HepG2 (cell line): ENCODE measurements around the gene SYCE3. TPM values are rescaled to one million over a fixed set of nuclear protein-coding genes. Genes with fewer than 3 reads are reported as not detected.

Experiments
- DDIT3 ChIP-seq: sonication (generic); formaldehyde crosslinking; IDR thresholded peaks from 2 replicates; pipeline ENCODE4 v1.4.0; 2020; ENCODE audit warnings: mild to moderate bottlenecking, missing genetic modification reagents
- DMAP1 ChIP-seq: IDR thresholded peaks from 2 replicates; pipeline ENCODE4 v1.6.1; 2016
- DRAP1 ChIP-seq: IDR thresholded peaks from 2 replicates; pipeline ENCODE4 v1.6.1; 2016; ENCODE audit warnings: missing genetic modification reagents, missing compliant biosample characterization
- FOXK1 ChIP-seq: sonication (generic); formaldehyde crosslinking; IDR thresholded peaks from 2 replicates; pipeline ENCODE4 v1.4.0; 2020; ENCODE audit warnings: low read depth, missing genetic modification reagents, borderline replicate concordance
- GZF1 ChIP-seq: sonication (generic); formaldehyde crosslinking; IDR thresholded peaks from 2 replicates; pipeline ENCODE4 v1.5.1; 2020; ENCODE audit warnings: mild to moderate bottlenecking, missing genetic modification reagents
- HDAC6 ChIP-seq: fragments of 200-600 bp; sonication (generic); IDR thresholded peaks from 2 replicates; pipeline ENCODE4 v1.7.0; 2017; ENCODE audit warnings: mild to moderate bottlenecking, antibody characterized with exemption, low read length, low read depth
- KLF11 ChIP-seq: IDR thresholded peaks from 2 replicates; pipeline ENCODE4 v1.6.1; 2016; ENCODE audit warnings: missing compliant biosample characterization
- MIXL1 ChIP-seq: IDR thresholded peaks from 2 replicates; pipeline ENCODE4 v1.6.1; 2016
- MTF1 ChIP-seq: sonication (generic); formaldehyde crosslinking; IDR thresholded peaks from 2 replicates; pipeline ENCODE4 v1.5.0; 2020; ENCODE audit warnings: missing genetic modification reagents
- MXI1 ChIP-seq: IDR thresholded peaks from 3 replicates; pipeline ENCODE4 v1.6.1; 2012; ENCODE audit warnings: low read depth, low read length, inconsistent platforms, borderline replicate concordance
- MYPOP ChIP-seq: sonication (generic); formaldehyde crosslinking; IDR thresholded peaks from 2 replicates; pipeline ENCODE4 v1.8.1; 2023; ENCODE audit warnings: mild to moderate bottlenecking, moderate library complexity, missing genetic modification reagents
- PHF21A ChIP-seq: sonication (generic); formaldehyde crosslinking; IDR thresholded peaks from 2 replicates; pipeline ENCODE4 v1.5.0; 2020; ENCODE audit warnings: mild to moderate bottlenecking, missing genetic modification reagents
- PHF8 ChIP-seq: sonication (generic); formaldehyde crosslinking; IDR thresholded peaks from 2 replicates; pipeline ENCODE4 v1.5.0; 2020; ENCODE audit warnings: missing genetic modification reagents
- SP2 ChIP-seq: sonication (generic); formaldehyde crosslinking; IDR thresholded peaks from 2 replicates; pipeline ENCODE4 v1.5.1; 2020; ENCODE audit warnings: mild to moderate bottlenecking, missing genetic modification reagents
- XBP1 ChIP-seq: sonication (generic); formaldehyde crosslinking; IDR thresholded peaks from 2 replicates; pipeline ENCODE4 v1.5.0; 2020; ENCODE audit warnings: missing genetic modification reagents
- ZBTB34 ChIP-seq: sonication (generic); formaldehyde crosslinking; IDR thresholded peaks from 2 replicates; pipeline ENCODE4 v1.8.0; 2022; ENCODE audit warnings: mild to moderate bottlenecking, missing genetic modification reagents
- ZFX ChIP-seq: sonication (generic); formaldehyde crosslinking; IDR thresholded peaks from 2 replicates; pipeline ENCODE4 v1.4.0; 2020; ENCODE audit warnings: mild to moderate bottlenecking, low read depth, missing genetic modification reagents, moderate library complexity
- ZNF225 ChIP-seq: sonication (generic); formaldehyde crosslinking; IDR thresholded peaks from 2 replicates; pipeline ENCODE4 v1.4.0; 2020; ENCODE audit warnings: mild to moderate bottlenecking, missing genetic modification reagents
- ZNF234 ChIP-seq: sonication (generic); formaldehyde crosslinking; conservative IDR thresholded peaks from 2 replicates; pipeline ENCODE4 v1.5.1; 2020; ENCODE audit warnings: mild to moderate bottlenecking, missing genetic modification reagents
- ZNF335 ChIP-seq: sonication (generic); formaldehyde crosslinking; IDR thresholded peaks from 2 replicates; pipeline ENCODE4 v1.4.0; 2020; ENCODE audit warnings: missing genetic modification reagents
- ZNF446 ChIP-seq: sonication (generic); formaldehyde crosslinking; IDR thresholded peaks from 2 replicates; pipeline ENCODE4 v1.5.0; 2020; ENCODE audit warnings: mild to moderate bottlenecking, missing genetic modification reagents
- ZNF512 ChIP-seq: sonication (generic); formaldehyde crosslinking; IDR thresholded peaks from 2 replicates; pipeline ENCODE4 v1.4.0; 2020; ENCODE audit warnings: mild to moderate bottlenecking, missing genetic modification reagents
- ZNF619 ChIP-seq: sonication (generic); formaldehyde crosslinking; IDR thresholded peaks from 2 replicates; pipeline ENCODE4 v1.4.0; 2020; ENCODE audit warnings: mild to moderate bottlenecking, missing genetic modification reagents
- ZNF710 ChIP-seq: sonication (generic); formaldehyde crosslinking; IDR thresholded peaks from 2 replicates; pipeline ENCODE4 v1.5.0; 2020; ENCODE audit warnings: mild to moderate bottlenecking, missing genetic modification reagents, borderline replicate concordance
- polyA plus RNA-seq, 8 experiments: library from polyadenylated mRNA; depleted of rRNA in 3 of 8; stranded (reverse) in 7 of 8; unstranded in 1 of 8; fragments of >200 nt; fragmentation: Illumina TruSeq in 4 of 8; extraction: Trizol in 4 of 8; gene quantifications; 2 replicates each; pipeline versions ENCODE4 v1.2.1 to v1.2.3, GENCODE V29; 2011 to 2016; ENCODE audit warnings: low read depth in 4 of 8, missing spikeins in 1 of 8, mixed read lengths in 1 of 8; ENCODE audit not compliant: insufficient read depth in 1 of 8
- total RNA-seq, 5 experiments: library from RNA; depleted of rRNA; stranded (reverse); fragments of >200 nt; fragmentation: Illumina TruSeq; extraction: Trizol; gene quantifications; 2 replicates each; pipeline ENCODE4 v1.2.3, GENCODE V29; 2016; ENCODE audit warnings: low read depth in 1 of 5

The SYCE3 gene
- total and polyA plus RNA-seq, 2 of the 13 experiments (the other 11 are each of a cell fraction or from before 2014, with no cell fraction given) = not detected

GRCh38 chr22:50582493-50583293, 20.0 kb upstream of the SYCE3 start, which contains the start of gene CHKB (continued):
- TF ChIP-seq PHF21A (CRISPR knock-in tag) (peak; percentile 90), ZNF225 (0 out of 2 replicates have a peak, but pooled peaks have one; percentile 63), MTF1 (CRISPR knock-in tag) (peak; percentile 65; the same call in 1 of the 2 replicates), ZNF335 (CRISPR knock-in tag) (no peak), ZBTB34 (CRISPR knock-in tag) (no peak; the same call in 1 of the 2 replicates), DDIT3 (CRISPR knock-in tag) (no peak), ZNF446 (0 out of 2 replicates have a peak, but pooled peaks have one; percentile 60), SP2 (CRISPR knock-in tag) (peak; percentile 77), PHF8 (peak; percentile 89), MIXL1 (no peak), ZNF234 (CRISPR knock-in tag) (0 out of 2 replicates have a peak, but pooled peaks have one; percentile 66), KLF11 (CRISPR knock-in tag) (no peak), MYPOP (CRISPR knock-in tag) (peak; percentile 79), DRAP1 (CRISPR knock-in tag) (peak; percentile 85), GZF1 (no peak), DMAP1 (peak; percentile 75; the same call in 1 of the 2 replicates), FOXK1 (CRISPR knock-in tag) (no peak; the same call in 1 of the 2 replicates), ZNF710 (CRISPR knock-in tag) (no peak), HDAC6 (no peak), MXI1 (peak; percentile 62; the same call in 1 of the 3 replicates), XBP1 (CRISPR knock-in tag) (no peak), ZNF619 (CRISPR knock-in tag) (no peak), ZFX (CRISPR knock-in tag) (peak; percentile 86), ZNF512 (CRISPR knock-in tag) (no peak)
